AG09309 (cell line): ENCODE measurements around the gene ZNF644.
A peak's percentile ranks its signal among the peaks of the same experiment; 100 is the strongest.

ENCODE experiments used
- DNase-seq: peaks from one replicate; pipeline ENCODE4 v3.0.0-alpha.2; 2010; ENCODE audit warnings: low read depth
- H3K4me3 ChIP-seq: 2 replicates; pipeline ENCODE4 v1.5.1; 2011; ENCODE audit warnings: mild to moderate bottlenecking, low read depth, low read length, moderate library complexity; ENCODE audit not compliant: control insufficient read depth
- TF ChIP-seq, protein P1 (sequence below): IDR thresholded peaks from 2 replicates; pipeline ENCODE4 v1.5.1; 2011; ENCODE audit warnings: mild to moderate bottlenecking, low read depth, low read length, inconsistent platforms; ENCODE audit not compliant: insufficient read depth, control insufficient read depth; ENCODE audit errors: missing control alignments

Gene ZNF644

DNA sequence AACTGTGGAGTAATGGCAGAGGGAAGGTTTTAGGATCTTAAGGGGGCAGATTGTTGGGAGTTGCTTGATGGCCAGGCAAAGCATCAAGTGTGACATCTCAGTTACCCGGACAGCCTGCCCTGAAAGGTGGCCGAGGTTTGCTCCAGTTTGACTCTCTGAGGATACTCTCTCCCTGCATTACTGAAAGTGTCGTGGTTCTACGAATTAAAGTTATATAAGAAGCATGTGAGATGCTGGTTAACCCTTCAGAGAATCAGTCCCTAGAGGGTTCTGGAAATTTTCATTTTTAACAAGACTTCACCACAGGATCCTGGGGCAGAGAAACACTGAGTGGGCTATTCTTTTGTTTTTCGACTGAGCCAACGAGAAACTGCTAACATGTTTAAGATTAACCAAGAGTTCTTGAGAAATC is 689 bp upstream of the ZNF644 start:
- no peak for DNase-seq
- TF ChIP-seq, protein P1, sequence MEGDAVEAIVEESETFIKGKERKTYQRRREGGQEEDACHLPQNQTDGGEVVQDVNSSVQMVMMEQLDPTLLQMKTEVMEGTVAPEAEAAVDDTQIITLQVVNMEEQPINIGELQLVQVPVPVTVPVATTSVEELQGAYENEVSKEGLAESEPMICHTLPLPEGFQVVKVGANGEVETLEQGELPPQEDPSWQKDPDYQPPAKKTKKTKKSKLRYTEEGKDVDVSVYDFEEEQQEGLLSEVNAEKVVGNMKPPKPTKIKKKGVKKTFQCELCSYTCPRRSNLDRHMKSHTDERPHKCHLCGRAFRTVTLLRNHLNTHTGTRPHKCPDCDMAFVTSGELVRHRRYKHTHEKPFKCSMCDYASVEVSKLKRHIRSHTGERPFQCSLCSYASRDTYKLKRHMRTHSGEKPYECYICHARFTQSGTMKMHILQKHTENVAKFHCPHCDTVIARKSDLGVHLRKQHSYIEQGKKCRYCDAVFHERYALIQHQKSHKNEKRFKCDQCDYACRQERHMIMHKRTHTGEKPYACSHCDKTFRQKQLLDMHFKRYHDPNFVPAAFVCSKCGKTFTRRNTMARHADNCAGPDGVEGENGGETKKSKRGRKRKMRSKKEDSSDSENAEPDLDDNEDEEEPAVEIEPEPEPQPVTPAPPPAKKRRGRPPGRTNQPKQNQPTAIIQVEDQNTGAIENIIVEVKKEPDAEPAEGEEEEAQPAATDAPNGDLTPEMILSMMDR, result no peak
- H3K4me3 ChIP-seq, result peak overlapping the region; percentile 89

DNA sequence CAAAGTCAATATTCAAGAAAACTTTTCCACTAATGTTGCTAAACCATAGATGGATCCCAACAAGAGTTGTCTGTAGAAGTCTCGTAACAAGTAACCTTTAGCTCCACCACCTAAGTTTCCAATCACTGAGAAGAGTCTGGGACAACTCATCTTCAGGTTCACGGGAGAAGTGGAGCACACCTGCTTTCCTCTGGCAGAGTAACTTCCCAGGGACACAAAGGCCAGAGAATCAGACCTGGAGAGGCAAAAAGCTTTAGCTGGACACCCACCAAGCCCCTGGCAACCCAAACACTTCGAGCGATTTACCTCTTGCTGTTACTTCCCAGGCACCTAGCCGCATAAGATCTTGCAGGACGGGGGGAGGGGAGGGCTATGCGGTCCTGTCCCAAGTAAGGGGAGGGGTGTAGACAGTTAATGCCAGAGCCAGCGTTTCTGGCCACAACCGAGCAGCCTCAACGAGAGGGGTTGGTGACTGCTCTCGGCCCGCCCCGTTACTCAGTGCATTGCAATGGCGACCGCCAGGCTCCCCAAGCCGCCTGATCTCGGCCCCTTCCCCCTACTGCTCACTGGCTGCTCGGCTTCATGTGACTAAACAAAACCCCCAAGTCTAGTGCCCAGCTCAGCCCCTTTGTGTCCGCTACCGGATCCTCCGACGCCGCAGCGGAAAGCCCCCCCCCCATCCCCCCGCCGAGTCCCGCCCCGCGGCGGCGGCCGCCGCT is 709 bp downstream of the ZNF644 start:
- H3K4me3 ChIP-seq, result peak overlapping the region; percentile 89
- DNase-seq, result no peak
- TF ChIP-seq, protein P1, result no peak

DNA sequence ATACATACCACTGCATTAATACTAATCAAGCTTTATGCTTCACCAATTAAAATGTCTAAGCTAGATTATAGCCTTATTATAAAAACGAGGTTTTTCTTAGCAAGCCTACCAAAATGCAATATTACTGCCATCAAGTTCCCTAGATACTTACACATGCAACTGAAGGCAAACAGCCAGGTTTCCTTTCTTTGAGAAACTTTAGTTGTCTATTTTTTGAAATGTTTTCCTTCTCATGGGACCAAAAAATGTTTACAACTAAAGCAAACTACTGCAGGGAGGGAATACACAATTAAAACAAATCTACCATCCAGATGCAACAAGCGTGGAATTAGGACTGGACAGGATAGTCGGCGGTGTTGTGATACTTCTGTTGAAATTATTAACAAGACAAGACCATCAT is 1.3 kb downstream of the ZNF644 start:
- no peak for DNase-seq
- TF ChIP-seq, protein P1, result no peak

DNA sequence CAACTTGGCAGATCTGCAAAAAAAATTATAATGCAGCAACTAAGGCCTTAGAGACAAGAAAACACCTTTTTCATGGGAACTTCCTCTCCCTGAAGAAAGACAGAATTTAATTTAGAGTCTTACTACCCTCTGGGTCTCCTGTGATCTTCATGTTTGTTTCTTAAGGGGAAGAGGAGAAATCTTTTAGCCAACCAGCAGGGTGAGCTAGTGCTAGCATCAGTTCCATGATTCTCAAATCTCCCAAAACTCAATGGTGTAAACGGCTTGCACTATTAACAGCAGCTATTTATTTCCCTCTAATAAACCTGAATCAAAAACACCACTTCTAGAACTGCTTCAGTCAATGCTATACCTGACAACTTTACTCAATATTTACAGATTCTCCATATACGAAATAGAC is 3.8 kb downstream of the ZNF644 start:
- no peak overlapping the region for H3K4me3 ChIP-seq
- DNase-seq, result no peak
- TF ChIP-seq, protein P1, result peak; percentile 29

More for the DNA sequence above, 1.3 kb downstream of the ZNF644 start:
- H3K4me3 ChIP-seq, result peak overlapping the region; percentile 89

DNA sequence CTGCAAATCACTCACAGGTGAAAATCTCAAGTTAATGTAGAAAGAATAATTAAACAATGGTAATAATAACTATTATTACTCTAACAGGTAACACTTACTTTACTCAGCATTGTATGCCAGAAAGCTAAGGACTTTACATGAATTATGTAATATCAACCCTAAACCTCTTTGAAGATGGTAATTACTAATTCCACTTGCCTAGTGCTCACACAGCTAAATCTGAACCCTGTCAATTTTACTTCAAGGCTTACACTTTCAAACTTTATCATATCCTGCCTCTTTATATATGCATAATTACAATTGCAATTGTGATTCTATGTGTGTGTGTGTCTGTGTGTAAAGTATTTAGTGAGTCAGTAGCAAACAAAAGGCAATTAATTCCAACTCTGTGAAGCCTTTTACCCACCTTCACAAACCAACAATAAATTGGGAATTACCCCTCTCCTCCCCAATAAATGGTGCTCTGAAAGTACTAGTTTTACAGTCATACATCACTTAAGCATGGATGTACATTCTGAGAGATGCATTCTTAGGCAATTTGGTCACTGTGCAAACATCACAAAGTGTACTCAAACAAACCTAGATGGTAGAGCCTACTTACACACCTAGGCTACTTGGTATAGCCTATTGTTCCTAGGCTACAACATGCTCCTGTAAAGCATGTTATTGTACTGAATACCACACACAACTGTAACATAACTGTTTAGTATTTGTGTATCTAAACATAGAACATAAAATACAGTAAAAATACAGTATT is 5.9 kb downstream of the ZNF644 start:
- DNase-seq, result no peak
- TF ChIP-seq, protein P1, result no peak
- H3K4me3 ChIP-seq, result no peak overlapping the region

DNA sequence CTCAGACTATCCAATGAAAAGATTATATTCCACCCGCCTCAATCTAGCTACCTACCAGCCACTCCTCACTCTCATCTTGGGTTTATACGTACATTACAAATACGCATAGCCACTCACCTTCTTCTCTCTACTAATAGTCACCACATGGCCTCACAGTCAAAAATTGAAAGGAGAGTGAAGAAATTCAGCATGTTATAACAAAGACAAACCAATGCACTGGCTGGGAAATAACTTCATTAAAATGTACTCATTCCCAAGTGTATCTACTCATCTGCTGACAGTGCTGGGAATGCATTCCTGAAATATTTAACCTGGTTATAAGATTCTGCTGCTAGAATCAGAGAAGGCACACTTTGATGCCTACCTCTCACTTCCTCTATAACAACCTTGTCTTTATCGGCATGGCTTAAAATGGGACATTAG is 6.5 kb downstream of the ZNF644 start:
- DNase-seq, result no peak
- TF ChIP-seq, protein P1, result no peak
- no peak overlapping the region for H3K4me3 ChIP-seq

DNA sequence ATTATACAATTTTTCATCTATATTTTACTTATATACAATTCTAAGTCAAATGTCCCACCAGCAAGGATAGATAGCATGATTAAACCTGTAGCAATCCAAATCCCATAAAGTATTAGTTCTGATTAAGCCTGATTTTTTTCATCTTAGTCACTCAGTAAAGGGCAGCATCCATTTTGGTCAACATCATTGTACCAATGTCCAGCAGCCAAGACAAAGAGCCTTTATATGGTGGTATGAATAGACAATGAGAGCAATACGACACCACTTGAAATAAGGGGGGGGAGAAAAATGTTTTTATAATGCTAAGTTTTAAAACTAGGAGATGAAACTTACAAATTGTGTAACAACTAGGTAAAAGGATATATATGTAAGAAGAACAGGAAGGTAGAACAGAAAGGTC is 7.4 kb downstream of the ZNF644 start:
- no peak for DNase-seq
- H3K4me3 ChIP-seq, result no peak overlapping the region
- TF ChIP-seq, protein P1, result no peak
